ENCODE data around the gene CHD3. TPM values are rescaled to one million over a fixed set of nuclear protein-coding genes. Genes with fewer than 3 reads are reported as not detected.

The CHD3 gene
- total RNA-seq, 4 donors from 2014 or later = 80.4 to 202 (median 125) TPM

DNA sequence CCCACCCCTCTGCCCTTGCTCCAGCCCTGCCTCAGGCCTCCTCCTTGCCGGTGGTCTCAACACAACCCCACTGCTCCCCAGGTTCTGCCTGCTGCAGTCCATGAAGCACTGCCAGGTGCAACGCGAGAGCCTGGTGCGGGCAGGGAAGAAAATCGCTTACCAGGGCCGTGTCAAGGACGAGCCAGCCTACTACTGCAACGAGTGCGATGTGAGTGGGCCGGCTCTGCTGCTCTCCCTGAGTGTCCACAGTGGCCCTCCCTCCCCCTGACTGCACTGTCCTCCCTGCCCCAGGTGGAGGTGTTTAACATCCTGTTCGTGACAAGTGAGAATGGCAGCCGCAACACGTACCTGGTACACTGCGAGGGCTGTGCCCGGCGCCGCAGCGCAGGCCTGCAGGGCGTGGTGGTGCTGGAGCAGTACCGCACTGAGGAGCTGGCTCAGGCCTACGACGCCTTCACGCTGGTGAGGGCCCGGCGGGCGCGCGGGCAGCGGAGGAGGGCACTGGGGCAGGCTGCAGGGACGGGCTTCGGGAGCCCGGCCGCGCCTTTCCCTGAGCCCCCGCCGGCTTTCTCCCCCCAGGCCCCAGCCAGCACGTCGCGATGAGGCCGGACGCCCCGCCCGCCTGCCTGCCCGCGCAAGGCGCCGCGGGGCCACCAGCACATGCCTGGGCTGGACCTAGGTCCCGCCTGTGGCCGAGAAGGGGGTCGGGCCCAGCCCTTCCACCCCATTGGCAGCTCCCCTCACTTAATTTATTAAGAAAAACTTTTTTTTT lies 35.5 kb upstream of the CHD3 start:
- no peak for TF ChIP-seq POLR2A (IDR thresholded peaks at IDR 0.05)
- TF ChIP-seq EP300 (IDR thresholded peaks at IDR 0.05) = no peak
- TF ChIP-seq, protein P1, sequence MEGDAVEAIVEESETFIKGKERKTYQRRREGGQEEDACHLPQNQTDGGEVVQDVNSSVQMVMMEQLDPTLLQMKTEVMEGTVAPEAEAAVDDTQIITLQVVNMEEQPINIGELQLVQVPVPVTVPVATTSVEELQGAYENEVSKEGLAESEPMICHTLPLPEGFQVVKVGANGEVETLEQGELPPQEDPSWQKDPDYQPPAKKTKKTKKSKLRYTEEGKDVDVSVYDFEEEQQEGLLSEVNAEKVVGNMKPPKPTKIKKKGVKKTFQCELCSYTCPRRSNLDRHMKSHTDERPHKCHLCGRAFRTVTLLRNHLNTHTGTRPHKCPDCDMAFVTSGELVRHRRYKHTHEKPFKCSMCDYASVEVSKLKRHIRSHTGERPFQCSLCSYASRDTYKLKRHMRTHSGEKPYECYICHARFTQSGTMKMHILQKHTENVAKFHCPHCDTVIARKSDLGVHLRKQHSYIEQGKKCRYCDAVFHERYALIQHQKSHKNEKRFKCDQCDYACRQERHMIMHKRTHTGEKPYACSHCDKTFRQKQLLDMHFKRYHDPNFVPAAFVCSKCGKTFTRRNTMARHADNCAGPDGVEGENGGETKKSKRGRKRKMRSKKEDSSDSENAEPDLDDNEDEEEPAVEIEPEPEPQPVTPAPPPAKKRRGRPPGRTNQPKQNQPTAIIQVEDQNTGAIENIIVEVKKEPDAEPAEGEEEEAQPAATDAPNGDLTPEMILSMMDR (IDR thresholded peaks at IDR 0.05) = no peak

DNA sequence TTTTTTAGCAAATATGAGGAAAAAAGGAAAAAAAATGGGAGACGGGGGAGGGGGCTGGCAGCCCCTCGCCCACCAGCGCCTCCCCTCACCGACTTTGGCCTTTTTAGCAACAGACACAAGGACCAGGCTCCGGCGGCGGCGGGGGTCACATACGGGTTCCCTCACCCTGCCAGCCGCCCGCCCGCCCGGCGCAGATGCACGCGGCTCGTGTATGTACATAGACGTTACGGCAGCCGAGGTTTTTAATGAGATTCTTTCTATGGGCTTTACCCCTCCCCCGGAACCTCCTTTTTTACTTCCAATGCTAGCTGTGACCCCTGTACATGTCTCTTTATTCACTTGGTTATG lies 34.9 kb upstream of the CHD3 start:
- Histone ChIP-seq H3K4me3 (no peak overlapping the region), H3K9me3 (no peaks in the 10 kb centered on the region), H3K36me3 (peaks cover 0 to 49% (median 21%) of the 10 kb centered on the region in 3 donors), H3K27me3 (no peaks in the 10 kb centered on the region), H3K27ac (no peak overlapping the region), H3K4me1 (peaks cover 0 to 43% (median 28%) of the 10 kb centered on the region in 4 donors)
- TF ChIP-seq POLR2A (IDR thresholded peaks at IDR 0.05) = no peak
- no peak for TF ChIP-seq EP300 (IDR thresholded peaks at IDR 0.05)
- TF ChIP-seq, protein P1 (IDR thresholded peaks at IDR 0.05) = no peak
- 79 to 84% methylated on average over 21 of the region's 21 CpGs for WGBS, 2 donors
- DNase-seq (ENCODE audit: low spot score in 2 of 2) = no peak

More for the DNA sequence above, 35.5 kb upstream of the CHD3 start:
- no peak for DNase-seq (ENCODE audit: low spot score in 2 of 2)
- peak overlapping the region in 1 of 4 donors; percentile 61 for H3K27ac ChIP-seq
- peaks cover 0 to 54% (median 27%) of the 10 kb centered on the region in 3 donors for H3K36me3 ChIP-seq
- H3K9me3 ChIP-seq = no peaks in the 10 kb centered on the region
- no peaks in the 10 kb centered on the region for H3K27me3 ChIP-seq
- WGBS, 2 donors = 67 to 82% methylated on average over 26 to 50 of the region's 51 CpGs
- H3K4me3 ChIP-seq = no peak overlapping the region
- H3K4me1 ChIP-seq = peaks cover 0 to 37% (median 22%) of the 10 kb centered on the region in 4 donors

DNA sequence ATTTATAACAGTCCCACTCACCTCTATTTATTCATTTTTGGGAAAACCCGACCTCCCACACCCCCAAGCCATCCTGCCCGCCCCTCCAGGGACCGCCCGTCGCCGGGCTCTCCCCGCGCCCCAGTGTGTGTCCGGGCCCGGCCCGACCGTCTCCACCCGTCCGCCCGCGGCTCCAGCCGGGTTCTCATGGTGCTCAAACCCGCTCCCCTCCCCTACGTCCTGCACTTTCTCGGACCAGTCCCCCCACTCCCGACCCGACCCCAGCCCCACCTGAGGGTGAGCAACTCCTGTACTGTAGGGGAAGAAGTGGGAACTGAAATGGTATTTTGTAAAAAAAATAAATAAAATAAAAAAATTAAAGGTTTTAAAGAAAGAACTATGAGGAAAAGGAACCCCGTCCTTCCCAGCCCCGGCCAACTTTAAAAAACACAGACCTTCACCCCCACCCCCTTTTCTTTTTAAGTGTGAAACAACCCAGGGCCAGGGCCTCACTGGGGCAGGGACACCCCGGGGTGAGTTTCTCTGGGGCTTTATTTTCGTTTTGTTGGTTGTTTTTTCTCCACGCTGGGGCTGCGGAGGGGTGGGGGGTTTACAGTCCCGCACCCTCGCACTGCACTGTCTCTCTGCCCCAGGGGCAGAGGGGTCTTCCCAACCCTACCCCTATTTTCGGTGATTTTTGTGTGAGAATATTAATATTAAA lies 34.4 kb upstream of the CHD3 start:
- 73 to 74% methylated on average over 31 of the region's 31 CpGs for WGBS, 2 donors
- peak overlapping the region in 1 of 4 donors; percentile 67 for H3K4me3 ChIP-seq

DNA sequence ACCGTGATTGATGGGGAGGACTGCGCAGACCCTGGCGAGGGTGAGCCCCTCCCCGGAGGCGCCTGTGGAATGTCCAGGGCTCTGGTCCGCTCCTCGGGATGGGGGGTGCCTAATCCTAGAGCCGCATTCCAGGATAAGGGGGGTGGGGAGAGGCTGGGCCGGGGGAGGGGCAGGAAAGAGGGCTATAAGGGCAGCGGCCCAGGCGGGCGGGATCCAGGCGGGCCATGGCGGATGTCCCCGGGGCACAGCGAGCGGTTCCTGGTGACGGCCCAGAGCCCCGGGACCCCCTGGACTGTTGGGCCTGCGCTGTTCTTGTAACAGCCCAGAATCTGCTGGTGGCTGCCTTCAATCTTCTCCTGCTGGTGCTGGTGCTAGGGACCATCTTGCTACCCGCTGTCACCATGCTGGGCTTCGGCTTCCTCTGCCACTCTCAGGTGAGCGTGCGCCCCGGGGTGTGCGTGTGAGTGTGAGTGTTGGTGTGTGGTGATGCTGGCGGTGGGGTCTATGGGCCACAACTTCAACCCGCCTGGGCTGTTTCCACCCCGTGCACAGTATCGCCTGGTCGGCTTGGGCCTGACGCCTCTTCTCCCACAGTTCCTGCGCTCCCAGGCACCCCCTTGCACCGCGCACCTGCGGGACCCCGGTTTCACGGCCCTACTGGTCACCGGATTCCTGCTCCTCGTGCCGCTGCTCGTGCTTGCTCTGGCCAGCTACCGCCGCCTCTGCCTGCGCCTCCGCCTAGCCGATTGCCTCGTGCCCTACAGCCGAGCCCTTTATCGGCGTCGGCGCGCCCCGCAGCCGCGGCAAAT lies 33.5 kb upstream of the CHD3 start, which contains the start of gene TMEM88:
Gene TMEM88, plus strand, starts transcription at position 216 of the 809 bp plus-strand sequence. Its CDS starts 9 bp downstream, at position 225.
- 37 to 65% methylated on average over 40 to 55 of the region's 57 CpGs for whole genome bisulfite sequencing, 2 donors
- no peak for TF ChIP-seq EP300 (IDR thresholded peaks at IDR 0.05)
- TF ChIP-seq, protein P1 (IDR thresholded peaks at IDR 0.05) = no peak
- TF ChIP-seq POLR2A (IDR thresholded peaks at IDR 0.05) = no peak
- DNase-seq (ENCODE audit: low spot score in 2 of 2) = no peak
- peaks cover 0 to 45% (median 32%) of the 10 kb centered on the region in 4 donors for H3K4me1 ChIP-seq
- peak within 1 kb of the TSS; percentile 66 to 78 (median 69) for H3K4me3 ChIP-seq
- peaks cover 0 to 41% (median 19%) of the 10 kb centered on the region in 3 donors for H3K36me3 ChIP-seq
- H3K27me3 ChIP-seq = no peaks in the 10 kb centered on the region
- H3K27ac ChIP-seq = peak within 1 kb of the TSS; percentile 86 to 97 (median 92)
- H3K9me3 ChIP-seq = no peaks in the 10 kb centered on the region

More for the DNA sequence above, 34.4 kb upstream of the CHD3 start:
- H3K27me3 ChIP-seq = no peaks in the 10 kb centered on the region
- H3K36me3 ChIP-seq = peaks cover 0 to 43% (median 19%) of the 10 kb centered on the region in 3 donors
- H3K9me3 ChIP-seq = no peaks in the 10 kb centered on the region
- TF ChIP-seq EP300 (IDR thresholded peaks at IDR 0.05) (no peak), POLR2A (IDR thresholded peaks at IDR 0.05) (no peak)
- TF ChIP-seq, protein P1 (IDR thresholded peaks at IDR 0.05) = no peak
- peak overlapping the region in 2 of 4 donors; percentile 89 to 96 for H3K27ac ChIP-seq
- no peak for DNase-seq (ENCODE audit: low spot score in 2 of 2)
- H3K4me1 ChIP-seq = peaks cover 0 to 48% (median 32%) of the 10 kb centered on the region in 4 donors

All from tibial nerve (tissue), 4 donors.